OCI-LY7 (cell line): ENCODE data around the gene UHRF2. TPM values are rescaled to one million over a fixed set of nuclear protein-coding genes. Genes with fewer than 3 reads are reported as not detected.
A peak's percentile ranks its signal among the peaks of the same experiment; 100 is the strongest.

Experiments
- BruUV-seq: library from RNA; stranded (reverse); fragments of 400-500 nt; replicated peaks from 2 replicates; lab custom pipeline; 2021; lab: Mats Ljungman, UMichigan
- CTCF ChIA-PET: fragments of 300-600 bp; sonication (Branson Sonifier 250); formaldehyde crosslinking; loops from one replicate; lab custom pipeline; 2022; ENCODE audit warnings: antibody characterized with exemption; ENCODE audit not compliant: unreplicated experiment; lab: Charles Lee
- POLR2A ChIA-PET: fragments of 300-600 bp; sonication (Branson Sonifier 250); formaldehyde crosslinking; loops from one replicate; lab custom pipeline; 2022; ENCODE audit warnings: antibody characterized with exemption; lab: Charles Lee
- DNase-seq: peaks from one replicate; pipeline ENCODE4 v3.0.0-alpha.2; 2015; ENCODE audit warnings: low spot score
- H2AFZ ChIP-seq: fragments of 200-600 bp; sonication (generic), shearing (Covaris generic); 2 replicates; pipeline ENCODE4 v1.6.1; 2014; ENCODE audit warnings: mild to moderate bottlenecking, antibody characterized with exemption, low read length, moderate library complexity
- H3K27ac ChIP-seq: fragments of 200-600 bp; sonication (generic); 2 replicates; pipeline ENCODE4 v1.5.1; 2014; ENCODE audit warnings: mixed run types, low read depth, mild to moderate bottlenecking, moderate library complexity, low read length, inconsistent platforms; ENCODE audit not compliant: poor library complexity, severe bottlenecking
- H3K36me3 ChIP-seq: fragments of 200-600 bp; sonication (generic); 2 replicates; pipeline ENCODE4 v1.6.1; 2014; ENCODE audit warnings: mild to moderate bottlenecking, antibody characterized with exemption, low read length, moderate library complexity, mixed read lengths; ENCODE audit not compliant: insufficient read depth
- H3K4me1 ChIP-seq: fragments of 200-600 bp; sonication (generic); 2 replicates; pipeline ENCODE4 v1.5.1; 2014; ENCODE audit warnings: mild to moderate bottlenecking, low read length; ENCODE audit not compliant: insufficient read depth, poor library complexity, severe bottlenecking
- H3K4me2 ChIP-seq: fragments of 200-600 bp; sonication (generic); 2 replicates; pipeline ENCODE4 v1.6.1; 2014; ENCODE audit warnings: mild to moderate bottlenecking, low read length
- H3K4me3 ChIP-seq: fragments of 200-600 bp; sonication (generic); 2 replicates; pipeline ENCODE4 v1.5.1; 2014; ENCODE audit warnings: mild to moderate bottlenecking, low read depth, low read length; ENCODE audit not compliant: poor library complexity, severe bottlenecking
- H3K79me2 ChIP-seq: fragments of 200-600 bp; sonication (generic); 2 replicates; pipeline ENCODE4 v1.6.1; 2016; ENCODE audit warnings: low read depth, mild to moderate bottlenecking, low read length, moderate library complexity, mixed read lengths; ENCODE audit not compliant: insufficient read depth
- H3K9me2 ChIP-seq: fragments of 200-600 bp; sonication (generic); 2 replicates; pipeline ENCODE4 v1.6.1; 2016; ENCODE audit warnings: mild to moderate bottlenecking, low read length, mixed read lengths; ENCODE audit not compliant: insufficient read depth
- H3K9me3 ChIP-seq: fragments of 200-600 bp; sonication (generic); 2 replicates; pipeline ENCODE4 v1.6.1; 2014; ENCODE audit warnings: mild to moderate bottlenecking, mixed run types, low read length, mixed read lengths
- H4K20me1 ChIP-seq: fragments of 200-600 bp; sonication (generic); 2 replicates; pipeline ENCODE4 v1.6.1; 2014; ENCODE audit warnings: mild to moderate bottlenecking, antibody characterized with exemption, low read length, moderate library complexity, mixed read lengths; ENCODE audit not compliant: insufficient read depth
- CTCF ChIP-seq: fragments of 200-600 bp; sonication (generic); conservative IDR thresholded peaks from 2 replicates; pipeline ENCODE4 v1.5.1; 2014; ENCODE audit warnings: mild to moderate bottlenecking, antibody characterized with exemption, low read length, moderate library complexity, mixed read lengths
- EZH2phosphoT487 ChIP-seq: fragments of 200-600 bp; sonication (generic); IDR thresholded peaks from 2 replicates; pipeline ENCODE4 v1.6.1; 2018; ENCODE audit warnings: low read depth, borderline replicate concordance, mild to moderate bottlenecking, mixed run types, antibody characterized with exemption, low read length, moderate library complexity, mixed read lengths
- intact Hi-C: fragments of 100-400 bp; cut with micrococcal nuclease; formaldehyde crosslinking; loops from one replicate; pipeline ENCODE4 v1.10.0; 2022; ENCODE audit not compliant: unreplicated experiment
- total RNA-seq, 2 experiments: library from RNA; depleted of rRNA in 1 of 2; stranded (reverse); fragments of >200 nt in 1 of 2; shearing (Covaris generic) in 1 of 2; gene quantifications; 2 replicates each; pipeline ENCODE4 v1.2.3, GENCODE V29; 2014 to 2022

UHRF2 gene
- total RNA-seq, 2 experiments from 2014 or later, result 70.1 to 76.6 TPM

- ChIA-PET POLR2A (interaction anchor here (0.7 kb wide), 1 partner anchor 11 kb away, joined by 3 read pairs; no protein-coding TSS in a partner anchor), CTCF (no interaction called here)
- TF ChIP-seq CTCF (no peak), EZH2phosphoT487 (no peak)
These were observed 3.2 kb upstream of the UHRF2 start for GRCh38 chr9:6409811-6410210.

GRCh38 chr9:6410633-6411032 is 2.4 kb upstream of the UHRF2 start:
- ChIA-PET CTCF (no interaction called here), POLR2A (interaction anchor here (0.7 to 1.5 kb wide), 3 partner anchors 23 to 300 kb away, joined by 3 to 4 read pairs (median 3); no protein-coding TSS in a partner anchor)
- Histone ChIP-seq H3K27ac (no peak overlapping the region), H3K4me2 (peak overlapping the region; percentile 86), H3K9me3 (no peaks in the 10 kb centered on the region), H3K4me3 (peak overlapping the region; percentile 4), H3K36me3 (peaks cover 15% of the 10 kb centered on the region), H3K9me2 (no peaks in the 10 kb centered on the region), H3K79me2 (peaks cover 24% of the 10 kb centered on the region), H4K20me1 (peaks cover 16% of the 10 kb centered on the region), H3K4me1 (peaks cover 38% of the 10 kb centered on the region), H2AFZ (peak overlapping the region; percentile 22; the same call in 1 of the 2 replicates)
- no TSS peak for BruUV-seq
- intact Hi-C loops, result loop anchor here (5.0 kb wide), 1 partner anchor 347 kb away; the partner anchor contains the start of gene KDM4C
- DNase-seq, result peak; percentile 33
- TF ChIP-seq EZH2phosphoT487 (no peak), CTCF (no peak)

More at GRCh38 chr9:6409811-6410210, 3.2 kb upstream of the UHRF2 start:
- peaks cover 31% of the 10 kb centered on the region for H3K4me1 ChIP-seq
- no peaks in the 10 kb centered on the region for H3K9me2 ChIP-seq
- BruUV-seq, result no TSS peak
- H2AFZ ChIP-seq, result no peak overlapping the region
- H3K4me2 ChIP-seq, result no peak overlapping the region
- intact Hi-C loops, result loop anchor here (5.0 kb wide), 1 partner anchor 347 kb away; the partner anchor contains the start of gene KDM4C
- DNase-seq, result no peak
- H3K36me3 ChIP-seq, result peaks cover 7% of the 10 kb centered on the region; the same call in 1 of the 2 replicates
- H3K79me2 ChIP-seq, result peaks cover 15% of the 10 kb centered on the region
- H4K20me1 ChIP-seq, result peaks cover 8% of the 10 kb centered on the region
- H3K9me3 ChIP-seq, result no peaks in the 10 kb centered on the region
- no peak overlapping the region for H3K27ac ChIP-seq
- no peak overlapping the region for H3K4me3 ChIP-seq
